CD4-positive, alpha-beta T cell treated with Interleukin-15 for 4 hours (primary cell): ENCODE results near the gene SCN4A.

Experiments used
- DNase-seq: peaks from one replicate; pipeline ENCODE4 v3.0.0-alpha.2; 2020; ENCODE audit warnings: low spot score

The SCN4A gene

DNA sequence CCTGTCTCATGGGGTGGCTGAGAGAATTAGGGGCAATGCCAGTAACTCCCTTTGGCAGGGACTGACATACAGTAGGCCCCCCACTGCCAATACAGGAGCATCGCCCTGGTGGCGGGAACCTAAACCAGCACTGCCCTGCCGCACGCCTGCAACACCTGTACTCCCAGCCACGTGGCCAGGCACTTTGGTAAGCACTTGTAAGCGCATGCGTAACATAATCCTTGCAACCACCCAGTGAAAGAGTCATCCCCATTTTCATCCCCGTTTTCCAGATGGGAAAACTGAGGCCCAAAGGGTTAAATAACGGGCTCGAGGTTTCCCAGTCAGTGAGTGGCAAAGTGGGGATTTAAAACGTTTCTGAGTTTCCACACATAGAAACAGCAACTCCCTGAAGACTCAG, 17.5 kb downstream of the SCN4A start:
- no peak for DNase-seq

DNA sequence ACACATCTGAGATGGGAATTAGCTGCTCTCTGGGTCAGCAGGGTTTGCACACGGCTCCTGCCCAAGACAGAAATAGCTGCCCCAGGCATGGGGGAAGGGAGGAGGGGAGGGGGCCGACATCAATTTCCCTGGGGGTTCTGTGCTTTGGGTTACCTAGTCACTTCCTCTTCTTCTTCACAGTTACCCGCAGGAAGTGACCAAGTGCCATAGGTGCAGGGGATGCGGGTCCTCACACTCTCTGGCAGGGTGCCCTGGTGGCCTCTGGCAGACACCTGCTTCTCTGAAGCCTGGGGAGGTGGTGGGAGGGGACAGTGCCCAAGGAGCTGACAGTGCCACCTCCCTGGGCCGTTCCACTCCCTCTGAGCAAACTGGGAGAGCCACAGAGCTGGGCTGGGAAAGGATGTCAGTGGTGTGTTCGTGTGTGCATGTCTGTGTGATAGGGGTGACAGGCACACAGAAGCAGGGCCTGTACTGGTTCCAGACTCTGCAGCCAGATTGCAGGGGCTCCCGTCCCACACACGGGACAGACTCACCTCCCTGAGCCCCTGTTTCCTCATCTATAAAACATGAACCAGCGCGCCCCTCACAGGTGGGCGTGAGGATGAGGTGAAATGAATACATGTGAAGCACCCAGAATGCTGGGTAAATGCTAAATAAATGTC, 18.2 kb downstream of the SCN4A start:
- peak; percentile 28 for DNase-seq

DNA sequence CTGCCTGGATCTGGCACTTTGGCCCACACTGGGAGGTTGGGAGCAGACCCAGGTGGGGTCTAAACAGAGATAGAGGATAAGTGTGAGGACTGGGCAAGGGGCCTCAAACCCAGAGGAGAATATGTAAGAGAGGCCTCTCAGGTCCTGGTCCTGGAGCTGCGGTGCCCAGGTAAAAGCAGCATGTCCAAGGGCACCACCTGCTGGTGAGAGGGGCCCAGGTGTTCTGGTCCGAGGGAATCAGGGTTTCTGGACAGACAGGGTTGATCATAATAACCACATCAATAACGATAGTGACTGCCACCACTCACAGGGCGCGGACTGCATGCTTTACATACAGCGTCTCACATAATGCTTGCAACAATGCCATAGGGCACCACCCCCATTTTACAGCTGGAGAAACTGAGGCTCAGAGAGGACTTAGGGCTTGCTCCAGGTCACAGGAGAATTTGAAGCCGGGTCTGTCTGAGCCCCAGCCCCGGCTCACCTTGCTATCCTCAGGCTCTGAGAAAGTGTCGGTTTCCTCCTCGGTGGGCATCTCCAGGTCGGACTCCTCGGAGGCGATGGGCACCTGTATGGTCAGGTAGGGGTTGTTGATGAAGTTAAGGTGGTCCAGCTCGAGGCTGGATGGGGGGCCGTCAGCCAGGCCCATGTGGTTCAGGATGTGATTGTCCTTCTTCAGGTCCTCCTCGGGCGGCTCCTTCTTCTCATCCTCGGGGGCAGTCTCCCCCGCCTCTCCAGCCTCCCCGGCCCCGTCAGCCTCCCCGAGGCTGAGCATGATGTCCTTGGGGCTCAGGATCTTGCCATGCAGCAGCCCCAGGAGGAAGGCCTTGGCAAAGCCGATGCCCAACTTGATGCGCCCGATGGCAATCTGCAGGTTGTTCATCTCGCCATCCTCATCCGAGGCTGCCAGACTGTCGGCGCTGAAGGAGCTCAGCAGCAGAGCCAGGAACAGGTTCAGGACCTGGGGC, 21.5 kb downstream of the SCN4A start:
- peak; percentile 45 for DNase-seq

DNA sequence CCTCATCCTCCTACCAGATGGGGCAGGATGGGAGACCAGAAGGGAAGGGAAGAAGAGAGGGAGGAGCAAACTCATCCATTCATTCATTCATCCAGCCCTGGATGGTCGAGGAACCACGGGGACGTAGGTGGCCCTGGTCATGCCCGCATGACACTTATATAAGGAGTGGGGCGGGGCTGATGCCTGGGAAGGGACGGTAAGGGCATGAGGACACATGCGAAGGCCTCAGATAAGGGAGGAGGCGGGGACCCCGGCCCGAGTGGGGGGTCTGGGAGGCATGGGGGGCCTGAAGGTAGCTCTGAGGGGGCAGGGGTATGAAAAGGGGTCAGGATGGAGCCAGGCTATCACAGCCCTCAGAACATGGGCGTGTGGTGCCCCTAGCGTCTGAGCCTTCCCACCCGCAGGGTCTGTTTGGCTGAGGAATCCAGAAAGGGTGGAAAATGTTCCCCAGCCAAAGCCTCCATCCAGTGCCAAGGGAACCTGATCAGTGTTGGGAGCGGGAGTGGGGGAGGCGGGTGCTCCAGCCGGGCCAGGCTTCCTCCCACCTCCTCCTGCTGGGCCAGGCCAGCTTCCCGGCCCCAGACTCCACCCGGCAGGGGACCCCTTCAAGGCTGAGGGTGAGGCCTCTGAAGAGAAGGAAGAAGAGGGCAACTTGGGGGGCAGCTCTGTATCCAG, 23.0 kb downstream of the SCN4A start:
- DNase-seq, result no peak

DNA sequence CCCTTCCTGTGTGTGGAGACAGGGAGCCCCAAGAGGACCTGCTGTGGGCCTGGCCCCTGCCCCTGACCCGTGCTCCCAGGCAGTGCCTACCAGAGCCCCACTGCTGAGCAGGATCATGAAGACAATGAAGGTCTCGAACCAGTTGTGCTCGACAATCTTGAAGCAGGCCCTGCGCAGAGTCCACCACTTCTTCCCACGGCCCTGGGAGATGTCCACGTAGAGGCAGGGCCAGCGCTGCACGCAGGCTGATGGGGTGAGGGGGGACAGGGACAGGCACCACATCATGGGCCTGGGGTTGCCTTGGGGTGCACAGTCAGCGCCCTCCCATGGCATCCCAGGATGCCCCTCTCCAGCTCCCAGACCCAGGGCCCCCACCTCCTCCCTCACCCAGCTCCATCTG, 24.2 kb downstream of the SCN4A start:
- DNase-seq, result no peak

DNA sequence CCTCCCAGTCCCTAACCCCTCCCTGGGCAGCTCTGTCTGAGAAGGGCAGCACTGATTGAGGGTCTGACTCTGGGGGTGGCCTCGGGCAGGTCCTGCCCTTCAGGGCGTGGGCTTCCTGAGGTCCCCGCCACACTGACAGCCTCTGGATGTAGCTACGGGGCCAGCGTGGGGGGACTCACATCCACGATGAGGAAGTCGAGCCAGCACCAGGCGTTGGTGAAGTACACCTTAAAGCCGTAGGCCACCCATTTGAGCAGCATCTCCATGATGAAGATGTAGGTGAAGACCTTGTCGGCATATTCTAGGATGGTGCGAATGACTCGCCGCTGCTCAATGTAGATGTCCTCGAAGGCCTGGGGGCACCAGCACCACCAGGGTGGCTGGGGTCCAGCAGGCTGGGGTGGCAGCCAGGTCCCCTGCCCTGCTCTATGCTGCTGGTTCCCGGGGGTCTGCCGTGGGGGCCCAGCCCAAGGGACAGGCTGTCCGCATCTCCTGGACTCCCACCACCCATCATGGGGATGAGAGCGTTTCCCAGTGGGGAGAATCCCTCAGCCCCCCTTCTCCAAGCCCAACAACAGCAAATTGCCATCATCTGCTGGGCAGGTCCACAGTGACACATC, 24.9 kb downstream of the SCN4A start:
- no peak for DNase-seq

DNA sequence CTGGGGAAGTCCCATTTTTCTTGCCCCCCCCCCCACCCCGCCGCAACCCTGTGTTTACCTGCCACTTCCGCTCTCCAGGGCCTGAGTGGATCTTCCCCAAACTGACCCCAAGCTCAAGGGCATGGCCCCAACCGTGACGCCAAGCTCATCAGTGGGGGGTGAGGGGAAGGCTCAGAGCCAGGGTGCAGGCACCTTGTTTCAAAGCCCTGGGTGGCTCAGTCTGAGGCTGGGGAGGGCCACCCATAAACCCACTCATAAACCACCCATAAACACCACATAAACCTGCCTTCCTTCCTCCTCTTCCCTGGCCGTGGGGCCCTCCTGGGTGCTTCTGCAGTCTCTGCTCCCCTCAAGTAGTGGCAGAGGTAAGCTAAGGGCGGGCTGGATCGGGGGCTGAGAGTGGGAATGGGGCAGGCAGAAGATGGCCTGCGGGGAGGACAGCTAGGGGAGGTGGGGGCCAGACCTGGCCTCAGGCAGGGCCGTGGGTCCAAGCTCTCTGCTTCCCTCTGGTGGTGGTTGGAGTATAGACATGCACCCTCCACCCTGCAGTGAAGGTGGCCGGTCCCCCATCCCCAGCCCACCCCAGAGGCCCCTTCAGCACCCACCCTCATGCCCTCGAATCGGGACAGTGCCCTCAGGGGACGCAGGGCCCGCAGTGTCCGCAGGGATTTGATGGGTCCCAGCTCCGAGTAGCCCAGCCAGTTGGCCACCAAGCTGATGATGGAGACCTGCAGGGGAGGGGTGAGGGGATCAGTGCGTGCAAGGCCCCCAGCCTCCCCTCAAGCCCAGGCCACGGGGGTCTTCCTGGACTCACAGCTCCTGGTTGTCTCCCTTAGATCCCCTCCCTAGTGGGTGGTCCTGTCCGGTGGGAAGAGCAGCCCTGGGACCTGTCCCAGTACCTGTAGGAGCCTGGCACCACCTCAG, 26.0 kb downstream of the SCN4A start:
- peak; percentile 61 for DNase-seq

DNA sequence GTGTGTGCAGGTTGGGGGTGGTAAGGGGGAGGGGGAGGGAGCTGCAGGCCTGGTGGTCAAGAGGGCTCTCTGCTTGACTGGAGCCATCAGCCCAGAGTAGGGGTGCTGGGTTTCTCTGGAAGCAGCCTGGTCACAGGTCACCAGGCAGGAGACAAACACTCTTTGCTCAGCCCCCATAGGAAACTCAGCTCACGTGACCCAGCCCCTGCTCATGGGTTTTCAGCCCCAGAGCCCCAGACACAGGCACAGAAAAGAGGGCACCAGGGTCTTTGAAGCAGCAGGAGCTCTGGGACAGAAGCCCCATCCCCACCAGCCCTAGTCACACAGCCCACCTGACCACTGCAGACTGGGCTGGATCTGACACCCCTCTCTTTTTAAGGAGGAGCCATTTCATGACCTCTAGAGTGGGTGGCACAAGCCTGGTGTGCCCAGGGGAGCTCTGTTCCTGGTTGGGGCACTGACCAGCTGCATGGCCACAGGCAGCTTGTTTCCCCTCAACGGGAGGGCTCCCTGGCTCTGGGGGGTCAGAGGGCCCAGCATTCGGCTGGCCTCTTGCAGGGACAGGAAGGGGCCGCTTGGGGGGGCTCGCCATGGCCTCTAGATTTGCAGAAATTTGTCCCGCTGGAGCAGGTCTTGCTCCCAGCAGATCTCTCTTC, 26.8 kb downstream of the SCN4A start:
- DNase-seq, result no peak

DNA sequence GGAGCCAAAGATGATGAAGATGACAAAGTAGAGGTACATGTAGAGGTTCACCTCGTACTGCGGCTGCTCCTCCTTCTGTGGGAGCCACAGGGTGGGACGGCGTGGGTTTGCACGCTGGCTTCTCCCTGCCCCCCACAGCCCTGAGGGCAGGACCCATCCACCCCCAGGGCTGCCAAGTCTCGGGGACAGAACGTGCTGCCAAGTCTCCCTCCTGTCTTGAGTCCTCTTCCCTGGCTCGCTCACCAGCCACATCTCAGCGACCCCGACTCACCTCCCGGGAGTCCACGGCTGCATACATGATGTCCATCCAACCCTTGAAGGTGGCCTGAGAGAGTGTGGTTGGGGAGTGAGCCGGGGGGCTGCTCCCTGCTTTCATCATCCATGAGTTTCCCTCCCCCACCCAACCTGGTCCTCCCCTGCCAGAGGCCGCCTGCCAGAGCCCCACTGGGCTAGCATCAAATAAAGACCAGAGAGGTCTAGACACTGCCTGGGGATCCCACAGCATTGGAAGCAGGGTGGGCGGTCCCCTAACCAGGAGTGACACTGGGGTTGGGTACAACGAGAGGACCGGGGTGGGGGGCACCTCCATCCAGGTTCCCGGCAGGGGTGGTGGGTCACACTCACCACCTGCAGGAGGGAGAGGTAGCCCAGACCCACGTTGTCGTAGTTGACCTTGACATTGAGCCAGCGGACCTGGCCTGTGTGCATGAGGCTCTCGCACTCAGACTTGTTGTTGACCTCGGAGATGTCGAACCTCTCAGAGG, 27.8 kb downstream of the SCN4A start:
- DNase-seq, result no peak

DNA sequence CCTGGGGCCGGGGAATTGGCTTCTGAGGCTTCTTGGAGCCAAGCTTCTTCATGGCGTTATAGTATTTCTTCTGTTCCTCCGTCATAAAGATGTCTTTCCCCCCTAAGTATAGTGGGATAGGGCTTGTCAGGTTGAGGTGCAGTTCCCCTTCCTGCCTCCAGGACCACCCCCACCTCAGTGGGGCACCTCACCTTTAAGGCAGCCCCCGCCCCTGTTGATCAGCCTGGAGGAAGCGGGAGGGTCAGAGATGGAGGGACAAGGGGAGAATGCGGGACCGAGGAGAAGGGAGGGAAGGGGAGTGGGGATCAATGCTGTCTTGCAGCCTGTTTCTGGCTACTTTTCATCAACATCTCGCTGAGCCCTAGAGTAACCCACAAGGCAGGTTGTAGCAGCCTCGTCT, 29.0 kb downstream of the SCN4A start:
- DNase-seq, result no peak

DNA sequence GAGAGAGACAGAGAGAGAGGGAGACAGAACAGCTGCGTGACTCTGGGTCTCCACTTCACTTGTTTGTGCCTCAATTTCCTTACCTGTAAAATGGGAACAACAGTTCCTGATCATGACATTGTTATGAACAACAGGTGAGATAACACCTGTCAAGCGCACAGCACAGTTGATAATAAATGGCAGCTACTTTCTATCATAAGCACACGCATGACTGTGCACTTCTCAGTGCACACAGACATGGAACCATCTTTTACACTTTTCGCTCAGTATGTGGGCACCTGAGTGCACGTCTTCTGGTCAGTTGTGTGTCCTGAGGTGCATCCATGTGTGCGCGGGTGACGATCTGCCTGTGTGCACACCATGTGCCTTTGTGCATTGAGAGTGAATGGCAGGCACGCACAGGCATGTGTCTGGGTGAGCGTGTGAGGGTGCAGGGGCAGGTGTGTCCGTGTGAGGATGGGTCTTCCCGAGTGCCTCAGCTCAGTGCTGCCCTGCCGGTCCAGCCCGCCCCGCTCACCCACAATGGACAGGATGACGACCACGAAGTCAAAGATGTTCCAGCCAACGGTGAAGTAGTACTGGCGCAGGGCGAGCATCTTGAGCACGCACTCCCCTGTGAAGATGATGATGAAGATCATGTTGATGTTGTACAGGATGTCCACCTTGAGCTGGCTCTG, 30.3 kb downstream of the SCN4A start:
- DNase-seq, result no peak

DNA sequence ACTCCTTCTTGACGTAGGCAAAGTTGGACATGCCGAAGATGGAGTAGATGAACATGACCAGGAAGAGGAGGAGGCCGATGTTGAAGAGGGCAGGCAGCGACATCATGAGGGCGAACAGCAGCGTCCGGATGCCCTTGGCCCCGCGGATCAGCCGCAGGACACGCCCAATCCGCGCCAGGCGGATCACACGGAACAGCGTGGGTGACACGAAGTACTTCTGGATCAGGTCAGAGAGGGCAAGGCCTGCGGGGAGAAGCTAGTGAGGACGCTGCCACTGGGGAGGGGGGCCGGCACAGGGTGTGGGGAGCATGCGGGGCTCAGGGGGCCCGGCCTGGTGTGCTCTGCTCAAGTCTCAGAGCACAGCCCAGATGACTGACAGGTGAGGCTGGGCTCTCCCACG, 31.0 kb downstream of the SCN4A start:
- DNase-seq, result no peak

DNA sequence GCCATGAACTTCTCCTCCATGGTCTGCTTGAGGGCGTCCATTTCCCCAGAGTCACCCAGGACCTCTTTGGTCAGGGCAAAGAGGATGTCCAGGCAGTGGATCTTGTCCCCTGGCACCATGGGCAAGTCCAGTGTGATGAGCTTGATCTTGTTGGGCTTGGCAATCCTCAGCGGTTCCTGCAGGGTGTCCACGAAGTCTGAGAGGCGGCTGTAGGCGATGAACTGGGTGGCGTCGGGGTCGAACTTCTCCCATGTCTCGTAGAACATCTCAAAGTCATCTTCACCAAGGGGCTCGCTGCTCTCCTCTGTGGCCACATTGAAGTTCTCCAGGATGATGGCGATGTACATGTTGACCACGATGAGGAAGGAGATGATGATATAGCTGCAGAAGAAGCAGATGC, 31.6 kb downstream of the SCN4A start:
- DNase-seq, result no peak

DNA sequence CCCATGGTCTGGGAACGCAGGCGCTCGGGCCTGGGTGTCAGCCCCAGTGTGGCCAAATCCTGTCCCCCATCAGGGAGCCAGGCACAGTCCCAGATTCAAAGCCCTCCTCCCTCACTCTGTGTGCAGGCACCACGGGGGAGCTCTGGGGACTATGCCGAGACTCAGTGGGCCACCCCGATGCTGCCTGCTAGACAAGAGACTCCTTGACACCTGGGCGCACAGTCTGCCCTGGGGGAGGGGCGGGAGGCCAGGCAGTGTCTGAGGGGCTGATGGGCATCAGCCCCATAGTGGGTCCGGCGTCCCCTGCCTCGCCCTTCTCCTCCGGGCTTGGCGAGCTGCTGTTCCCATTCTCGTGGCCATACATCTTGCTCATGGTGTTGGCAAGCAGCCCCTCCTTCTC, 32.1 kb downstream of the SCN4A start:
- no peak for DNase-seq

DNA sequence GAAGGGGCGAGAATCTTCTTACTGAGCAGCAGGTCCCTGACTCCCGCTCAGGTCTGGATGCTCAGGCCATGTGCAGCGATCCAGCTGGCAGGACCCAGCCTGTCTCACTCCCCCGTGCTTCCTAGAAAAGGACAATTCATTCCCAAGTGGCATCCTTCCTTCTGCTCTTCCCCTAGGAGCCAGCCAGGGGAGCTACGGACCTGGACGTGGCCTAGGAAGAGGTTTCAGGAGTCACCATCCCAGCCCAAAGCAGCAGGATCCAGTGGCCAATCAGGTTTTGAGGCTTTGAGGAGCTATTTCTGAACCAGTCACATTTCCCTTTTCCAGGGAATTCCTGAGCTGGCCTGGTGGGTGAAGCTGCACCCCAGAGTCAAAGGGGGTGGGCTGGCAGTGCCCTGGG, 32.8 kb downstream of the SCN4A start:
- DNase-seq, result no peak

DNA sequence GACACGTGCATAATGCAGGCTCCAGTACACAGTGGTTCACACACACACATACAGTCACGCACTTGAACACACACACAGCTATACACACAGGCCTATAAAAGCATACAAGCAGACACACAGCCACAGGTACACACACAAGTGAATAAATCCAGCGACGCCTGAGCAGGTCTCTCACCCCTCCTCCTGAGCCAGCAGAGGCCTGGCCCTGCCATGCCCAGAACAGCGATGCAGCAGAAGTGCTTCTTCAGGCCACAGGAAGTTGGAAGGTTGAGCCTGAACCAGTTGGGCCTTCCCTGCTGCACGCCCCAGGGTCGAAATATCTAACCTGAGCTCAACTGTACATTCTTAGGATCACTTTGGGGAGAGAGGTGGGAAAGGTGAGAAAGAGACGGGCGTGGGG, 33.3 kb downstream of the SCN4A start:
- DNase-seq, result no peak

DNA sequence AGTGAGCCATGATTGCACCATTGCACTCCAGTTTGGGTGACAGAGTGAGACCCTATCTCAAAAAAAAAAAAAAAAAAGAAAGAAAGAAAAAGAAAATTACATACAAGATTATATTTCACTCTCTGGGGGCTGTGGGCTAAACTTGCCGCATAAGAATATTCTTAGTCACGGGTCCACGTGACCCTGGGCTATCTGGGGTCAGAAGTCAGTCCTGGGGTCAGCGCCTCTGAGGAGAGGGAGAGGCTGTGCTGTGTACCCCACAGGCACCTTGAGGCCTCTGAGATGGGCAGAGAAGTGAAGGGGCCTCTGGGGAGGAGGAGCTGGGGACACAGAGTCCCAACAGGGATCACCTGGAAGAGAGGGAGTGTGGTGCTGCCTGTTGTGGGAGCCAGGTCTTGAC, 34.8 kb downstream of the SCN4A start:
- DNase-seq, result no peak

DNA sequence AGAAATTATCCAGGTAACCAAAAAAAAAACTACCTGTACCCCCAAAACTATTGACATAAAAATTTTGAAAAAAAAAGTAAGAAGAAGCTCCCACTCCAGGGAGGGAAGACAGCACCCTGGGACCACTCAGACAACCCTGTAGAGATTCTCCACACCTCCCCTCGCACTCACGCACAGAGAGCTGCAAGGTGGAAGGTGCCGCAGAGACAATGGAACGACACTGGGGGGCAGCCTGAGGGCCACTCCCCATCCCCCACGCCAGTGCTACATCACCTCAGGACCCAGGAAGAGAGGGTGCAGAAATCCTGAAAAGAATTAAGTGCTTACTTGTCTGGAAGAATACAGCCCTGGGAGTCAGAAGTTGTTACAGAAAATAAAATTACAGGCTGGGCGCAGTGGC, 35.4 kb downstream of the SCN4A start:
- DNase-seq, result no peak
